ENCODE data around the gene SMIM38.
"Not testable (repeated sequence)": the region's sequence is repeated elsewhere in the genome, so short reads cannot be mapped to it uniquely, and the experiment has no call there.

Gene SMIM38

GRCh38 chr11:69141742-69142141 lies 14.0 kb upstream of the SMIM38 start:
- H3K4me3 Mint-ChIP-seq = no peak overlapping the region
- no peak overlapping the region for H3K27ac Mint-ChIP-seq
- peaks cover 26% of the 10 kb centered on the region for H3K9me3 Mint-ChIP-seq
- peaks cover 8% of the 10 kb centered on the region for H3K27me3 Mint-ChIP-seq
- H3K4me1 Mint-ChIP-seq (ENCODE audit: low read depth) = peaks cover 28% of the 10 kb centered on the region
- peaks cover 15% of the 10 kb centered on the region for H3K36me3 Mint-ChIP-seq (ENCODE audit: low read depth)

GRCh38 chr11:69142895-69143294 lies 12.8 kb upstream of the SMIM38 start:
- Mint-ChIP-seq H3K36me3 (ENCODE audit: low read depth) (peaks cover 17% of the 10 kb centered on the region), H3K4me1 (ENCODE audit: low read depth) (peaks cover 28% of the 10 kb centered on the region), H3K27ac (no peak overlapping the region), H3K27me3 (peaks cover 8% of the 10 kb centered on the region), H3K4me3 (no peak overlapping the region), H3K9me3 (peaks cover 27% of the 10 kb centered on the region)

- peaks cover 20% of the 10 kb centered on the region for H3K36me3 Mint-ChIP-seq (ENCODE audit: low read depth)
- peaks cover 8% of the 10 kb centered on the region for H3K27me3 Mint-ChIP-seq
- H3K4me1 Mint-ChIP-seq (ENCODE audit: low read depth) = peaks cover 36% of the 10 kb centered on the region
- peak overlapping the region; percentile 38 for H3K4me3 Mint-ChIP-seq
- peak overlapping the region; percentile 84 for H3K27ac Mint-ChIP-seq
- H3K9me3 Mint-ChIP-seq = peaks cover 31% of the 10 kb centered on the region
These were observed 11.3 kb upstream of the SMIM38 start for GRCh38 chr11:69144316-69145049.

- peaks cover 31% of the 10 kb centered on the region for H3K9me3 Mint-ChIP-seq
- H3K4me3 Mint-ChIP-seq = no peak overlapping the region
- H3K4me1 Mint-ChIP-seq (ENCODE audit: low read depth) = peaks cover 36% of the 10 kb centered on the region
- peaks cover 20% of the 10 kb centered on the region for H3K36me3 Mint-ChIP-seq (ENCODE audit: low read depth)
- H3K27me3 Mint-ChIP-seq = peaks cover 8% of the 10 kb centered on the region
- H3K27ac Mint-ChIP-seq = peak overlapping the region; percentile 84
These were observed 10.7 kb upstream of the SMIM38 start for GRCh38 chr11:69145050-69145380.

GRCh38 chr11:69148377-69148762 lies 7.4 kb upstream of the SMIM38 start:
- Mint-ChIP-seq H3K4me1 (ENCODE audit: low read depth) (peaks cover 28% of the 10 kb centered on the region), H3K4me3 (no peak overlapping the region), H3K27ac (no peak overlapping the region), H3K9me3 (peaks cover 23% of the 10 kb centered on the region), H3K36me3 (ENCODE audit: low read depth) (peaks cover 20% of the 10 kb centered on the region), H3K27me3 (peaks cover 4% of the 10 kb centered on the region)

- H3K27me3 Mint-ChIP-seq = peaks cover 4% of the 10 kb centered on the region
- peaks cover 20% of the 10 kb centered on the region for H3K36me3 Mint-ChIP-seq (ENCODE audit: low read depth)
- H3K27ac Mint-ChIP-seq = no peak overlapping the region
- H3K9me3 Mint-ChIP-seq = peaks cover 23% of the 10 kb centered on the region
- peaks cover 31% of the 10 kb centered on the region for H3K4me1 Mint-ChIP-seq (ENCODE audit: low read depth)
- H3K4me3 Mint-ChIP-seq = no peak overlapping the region
These were observed 6.9 kb upstream of the SMIM38 start for GRCh38 chr11:69148806-69149205.

- H3K36me3 Mint-ChIP-seq (ENCODE audit: low read depth) = peaks cover 20% of the 10 kb centered on the region
- peaks cover 24% of the 10 kb centered on the region for H3K4me1 Mint-ChIP-seq (ENCODE audit: low read depth)
- H3K9me3 Mint-ChIP-seq = peaks cover 23% of the 10 kb centered on the region
- not testable (repeated sequence) for H3K27me3 Mint-ChIP-seq, H3K4me3 Mint-ChIP-seq
- peak overlapping the region; percentile 47 for H3K27ac Mint-ChIP-seq
These were observed 6.2 kb upstream of the SMIM38 start for GRCh38 chr11:69149338-69150045.

GRCh38 chr11:69150175-69150574 lies 5.6 kb upstream of the SMIM38 start:
- H3K9me3 Mint-ChIP-seq = peaks cover 19% of the 10 kb centered on the region
- H3K27me3 Mint-ChIP-seq = peaks cover 4% of the 10 kb centered on the region
- no peak overlapping the region for H3K4me3 Mint-ChIP-seq
- peaks cover 18% of the 10 kb centered on the region for H3K4me1 Mint-ChIP-seq (ENCODE audit: low read depth)
- peaks cover 16% of the 10 kb centered on the region for H3K36me3 Mint-ChIP-seq (ENCODE audit: low read depth)
- H3K27ac Mint-ChIP-seq = no peak overlapping the region

GRCh38 chr11:69151836-69152235 lies 3.9 kb upstream of the SMIM38 start:
- Mint-ChIP-seq H3K9me3 (peaks cover 4% of the 10 kb centered on the region), H3K4me3 (no peak overlapping the region), H3K36me3 (ENCODE audit: low read depth) (peaks cover 4% of the 10 kb centered on the region), H3K27ac (no peak overlapping the region), H3K4me1 (ENCODE audit: low read depth) (peaks cover 23% of the 10 kb centered on the region), H3K27me3 (peaks cover 4% of the 10 kb centered on the region)

- Mint-ChIP-seq H3K4me1 (ENCODE audit: low read depth) (peaks cover 23% of the 10 kb centered on the region), H3K36me3 (ENCODE audit: low read depth) (peaks cover 4% of the 10 kb centered on the region), H3K27me3 (peaks cover 4% of the 10 kb centered on the region), H3K4me3 (no peak overlapping the region), H3K27ac (no peak overlapping the region), H3K9me3 (peaks cover 4% of the 10 kb centered on the region)
These were observed 2.9 kb upstream of the SMIM38 start for GRCh38 chr11:69152733-69153421.

GRCh38 chr11:69153661-69154060 lies 2.1 kb upstream of the SMIM38 start:
- Mint-ChIP-seq H3K27ac (peak overlapping the region; percentile 17), H3K4me1 (ENCODE audit: low read depth) (peaks cover 20% of the 10 kb centered on the region), H3K9me3 (peaks cover 4% of the 10 kb centered on the region), H3K4me3 (no peak overlapping the region), H3K36me3 (ENCODE audit: low read depth) (peaks cover 4% of the 10 kb centered on the region), H3K27me3 (peaks cover 4% of the 10 kb centered on the region)

- H3K36me3 Mint-ChIP-seq (ENCODE audit: low read depth) = no peaks in the 10 kb centered on the region
- peaks cover 14% of the 10 kb centered on the region for H3K4me1 Mint-ChIP-seq (ENCODE audit: low read depth)
- no peaks in the 10 kb centered on the region for H3K9me3 Mint-ChIP-seq
- peaks cover 4% of the 10 kb centered on the region for H3K27me3 Mint-ChIP-seq
- no peak overlapping the region for H3K27ac Mint-ChIP-seq
- no peak overlapping the region for H3K4me3 Mint-ChIP-seq
These were observed 1.4 kb upstream of the SMIM38 start for GRCh38 chr11:69154211-69154913.

GRCh38 chr11:69154938-69155301 lies 815 bp upstream of the SMIM38 start:
- no peaks in the 10 kb centered on the region for H3K36me3 Mint-ChIP-seq (ENCODE audit: low read depth)
- no peaks in the 10 kb centered on the region for H3K9me3 Mint-ChIP-seq
- peaks cover 14% of the 10 kb centered on the region for H3K4me1 Mint-ChIP-seq (ENCODE audit: low read depth)
- H3K4me3 Mint-ChIP-seq = no peak overlapping the region
- no peak overlapping the region for H3K27ac Mint-ChIP-seq
- peaks cover 4% of the 10 kb centered on the region for H3K27me3 Mint-ChIP-seq

GRCh38 chr11:69156235-69156639 lies 502 bp downstream of the SMIM38 start:
- peaks cover 4% of the 10 kb centered on the region for H3K27me3 Mint-ChIP-seq
- peaks cover 14% of the 10 kb centered on the region for H3K4me1 Mint-ChIP-seq (ENCODE audit: low read depth)
- H3K4me3 Mint-ChIP-seq = no peak overlapping the region
- H3K9me3 Mint-ChIP-seq = no peaks in the 10 kb centered on the region
- no peaks in the 10 kb centered on the region for H3K36me3 Mint-ChIP-seq (ENCODE audit: low read depth)
- H3K27ac Mint-ChIP-seq = peak overlapping the region; percentile 83

GRCh38 chr11:69156673-69157155 lies 979 bp downstream of the SMIM38 start:
- H3K27ac Mint-ChIP-seq = peak overlapping the region; percentile 31
- H3K4me3 Mint-ChIP-seq = no peak overlapping the region
- H3K9me3 Mint-ChIP-seq = no peaks in the 10 kb centered on the region
- H3K27me3 Mint-ChIP-seq = peaks cover 4% of the 10 kb centered on the region
- peaks cover 14% of the 10 kb centered on the region for H3K4me1 Mint-ChIP-seq (ENCODE audit: low read depth)
- no peaks in the 10 kb centered on the region for H3K36me3 Mint-ChIP-seq (ENCODE audit: low read depth)

Data from stimulated activated naive CD8-positive, alpha-beta T cell treated with anti-CD3 and anti-CD28 coated beads, Interleukin-15, Interleukin-2, amounts not matched to agents 100 ng/mL and 50 ng/mL, for 24 hours (primary cell).